Testis (tissue), 3 donors: ENCODE data around the gene C1R. TPM values are rescaled to one million over a fixed set of nuclear protein-coding genes. Genes with fewer than 3 reads are reported as not detected.

Experiments used
- DNase-seq: peaks from one replicate; pipeline ENCODE4 v3.0.0-alpha.2; 2019
- H3K27ac ChIP-seq, 2 donors: fragments of 200-600 bp; sonication (generic); one replicate each; pipeline ENCODE4 v1.5.1; 2019
- H3K27me3 ChIP-seq: fragments of 200-600 bp; sonication (generic); one replicate; pipeline ENCODE4 v1.5.1; 2019
- H3K36me3 ChIP-seq: fragments of 200-600 bp; sonication (generic); one replicate; pipeline ENCODE4 v1.5.1; 2017; ENCODE audit warnings: low read depth; ENCODE audit errors: missing control alignments
- H3K4me1 ChIP-seq: fragments of 200-600 bp; sonication (generic); one replicate; pipeline ENCODE4 v1.5.1; 2019
- H3K4me3 ChIP-seq, 2 donors: fragments of 200-600 bp; sonication (generic); one replicate each; pipeline ENCODE4 v1.5.1; 2017 to 2019
- H3K9me3 ChIP-seq: fragments of 200-600 bp; sonication (generic); one replicate; pipeline ENCODE4 v1.5.1; 2017
- POLR2A ChIP-seq: fragments of 450-650 bp; IDR thresholded peaks from one replicate; pipeline ENCODE4 v1.6.1; 2017; ENCODE audit warnings: antibody characterized with exemption, mild to moderate bottlenecking, moderate library complexity
- WGBS, 2 donors: methylation state at CpG; one replicate each; pipeline ENCODE4 v1.1.5; 2018; 5-methylcytosine and 5-hydroxymethylcytosine counted together
- intact Hi-C: fragments of 100-400 bp; cut with DNase I; formaldehyde crosslinking; loops from one replicate; pipeline ENCODE4 v1.15.1; 2023; ENCODE audit warnings: low total_unique reads
- polyA plus RNA-seq: library from polyadenylated mRNA; stranded (reverse); fragments of 350-450 nt; fragmentation: Illumina TruSeq; extraction: RNeasy Lipid Tissue Mini Kit (QIAGEN cat#74804); gene quantifications from one replicate; pipeline ENCODE4 v1.2.3, GENCODE V29; 2014; ENCODE audit warnings: low read depth, low replicate concordance; ENCODE audit not compliant: insufficient read depth
- total RNA-seq, 2 donors: library from RNA; depleted of rRNA; stranded (reverse); fragments of >200 nt; gene quantifications; one replicate each; pipeline ENCODE4 v1.2.3, GENCODE V29; 2016
- TF ChIP-seq, protein P1 (sequence below), 3 experiments: fragments of 450-650 bp in 2 of 3; fragments of 200-600 bp in 1 of 3; sonication (generic) in 1 of 3; IDR thresholded peaks; one replicate each; pipeline ENCODE4 v1.5.1; 2016 to 2019; ENCODE audit warnings: antibody characterized with exemption in 3 of 3, mild to moderate bottlenecking in 2 of 3, moderate library complexity in 1 of 3

C1R gene
- total and polyA plus RNA-seq, 3 donors from 2014 or later, result 51.4 to 330 (median 174) TPM

DNA sequence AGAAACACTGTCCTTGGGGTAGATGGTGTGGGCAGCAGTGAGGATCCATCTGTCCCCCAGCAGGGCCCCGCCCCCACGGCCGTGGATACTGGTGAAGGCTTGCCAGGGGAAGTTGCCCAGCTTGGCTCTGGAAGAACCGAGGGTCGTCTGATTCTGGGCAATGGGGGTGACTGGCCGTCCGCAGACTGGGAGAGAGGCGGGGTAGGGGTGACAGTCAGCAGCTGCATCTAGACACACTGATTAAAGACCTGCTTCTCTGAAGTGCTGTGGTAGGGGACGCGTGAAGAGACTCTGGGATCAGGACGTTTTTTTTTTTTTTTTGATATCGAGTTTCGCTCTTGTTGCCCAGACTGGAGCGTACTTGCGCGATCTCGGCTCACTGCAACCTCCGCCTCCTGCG lies 4.7 kb upstream of the C1R start:
- no peak overlapping the region for H3K27ac ChIP-seq
- intact Hi-C loops, result loop anchor here (10.0 kb wide), 1 partner anchor 152 kb away; the partner anchor contains the start of genes C12orf57 and RNU7-1

DNA sequence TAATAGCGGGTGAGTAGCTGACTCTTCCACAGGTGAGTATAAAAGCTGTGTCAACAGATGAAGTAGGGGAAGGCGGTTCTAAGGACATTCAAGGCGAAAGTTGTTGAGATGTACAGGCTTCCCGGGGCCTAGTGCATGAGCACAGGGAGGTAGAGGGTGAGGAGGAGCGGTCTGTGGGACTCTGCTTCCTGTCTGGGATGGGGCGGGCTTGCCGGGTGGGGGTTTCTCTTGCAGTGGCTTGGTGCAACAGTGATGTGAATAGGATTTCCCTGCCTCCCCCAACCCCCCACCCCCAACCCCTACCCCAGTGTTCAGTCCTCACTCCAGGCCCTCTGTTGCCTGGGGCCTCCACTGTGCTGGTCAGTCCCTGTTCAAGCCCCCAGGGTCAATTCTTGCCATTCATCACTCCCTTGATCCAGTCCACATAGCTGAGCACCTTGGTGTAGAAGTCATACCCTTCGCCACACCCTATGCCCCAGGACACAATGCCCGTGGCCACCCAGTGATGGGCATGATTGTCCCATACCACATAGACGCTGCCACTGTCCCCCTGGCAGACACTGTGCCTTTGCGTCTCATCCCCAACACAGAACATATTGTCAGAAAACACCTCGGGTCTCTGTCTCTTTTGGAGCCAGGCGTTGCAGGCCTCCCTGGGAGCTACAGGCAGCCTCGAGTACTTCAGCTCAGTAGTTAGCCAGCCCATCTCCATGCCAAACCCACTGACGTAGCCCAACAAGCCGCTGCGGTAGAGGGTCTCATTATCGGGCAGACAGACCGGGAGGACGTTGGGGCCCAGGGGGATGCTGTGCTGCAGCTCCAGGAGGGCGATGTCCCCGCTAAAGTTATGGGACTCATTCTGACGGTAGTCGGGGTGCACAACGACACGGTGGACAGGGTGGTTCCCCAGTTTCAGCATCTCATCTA lies 4.0 kb upstream of the C1R start:
- no peaks in the 10 kb centered on the region for H3K27me3 ChIP-seq
- H3K9me3 ChIP-seq, result no peaks in the 10 kb centered on the region
- H3K36me3 ChIP-seq, result no peaks in the 10 kb centered on the region
- no peak for DNase-seq
- H3K4me1 ChIP-seq, result peaks cover 5% of the 10 kb centered on the region
- 76 to 82% methylated on average over 23 to 26 of the region's 26 CpGs for WGBS, 2 donors
- H3K27ac ChIP-seq, result no peak overlapping the region
- intact Hi-C loops, result loop anchor here (10.0 kb wide), 1 partner anchor 151 kb away; the partner anchor contains the start of genes C12orf57 and RNU7-1
- TF ChIP-seq POLR2A, result no peak
- TF ChIP-seq, protein P1, sequence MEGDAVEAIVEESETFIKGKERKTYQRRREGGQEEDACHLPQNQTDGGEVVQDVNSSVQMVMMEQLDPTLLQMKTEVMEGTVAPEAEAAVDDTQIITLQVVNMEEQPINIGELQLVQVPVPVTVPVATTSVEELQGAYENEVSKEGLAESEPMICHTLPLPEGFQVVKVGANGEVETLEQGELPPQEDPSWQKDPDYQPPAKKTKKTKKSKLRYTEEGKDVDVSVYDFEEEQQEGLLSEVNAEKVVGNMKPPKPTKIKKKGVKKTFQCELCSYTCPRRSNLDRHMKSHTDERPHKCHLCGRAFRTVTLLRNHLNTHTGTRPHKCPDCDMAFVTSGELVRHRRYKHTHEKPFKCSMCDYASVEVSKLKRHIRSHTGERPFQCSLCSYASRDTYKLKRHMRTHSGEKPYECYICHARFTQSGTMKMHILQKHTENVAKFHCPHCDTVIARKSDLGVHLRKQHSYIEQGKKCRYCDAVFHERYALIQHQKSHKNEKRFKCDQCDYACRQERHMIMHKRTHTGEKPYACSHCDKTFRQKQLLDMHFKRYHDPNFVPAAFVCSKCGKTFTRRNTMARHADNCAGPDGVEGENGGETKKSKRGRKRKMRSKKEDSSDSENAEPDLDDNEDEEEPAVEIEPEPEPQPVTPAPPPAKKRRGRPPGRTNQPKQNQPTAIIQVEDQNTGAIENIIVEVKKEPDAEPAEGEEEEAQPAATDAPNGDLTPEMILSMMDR (IDR thresholded peaks at IDR 0.05), result no peak
- H3K4me3 ChIP-seq, result no peak overlapping the region

More for the DNA sequence above, 4.7 kb upstream of the C1R start:
- no peak for DNase-seq
- WGBS, 2 donors, result 62 to 73% methylated on average over 11 to 19 of the region's 19 CpGs
- Histone ChIP-seq H3K4me1 (peaks cover 5% of the 10 kb centered on the region), H3K36me3 (no peaks in the 10 kb centered on the region), H3K4me3 (no peak overlapping the region), H3K27me3 (no peaks in the 10 kb centered on the region), H3K9me3 (no peaks in the 10 kb centered on the region)
- TF ChIP-seq, protein P1 (IDR thresholded peaks at IDR 0.05), result no peak
- TF ChIP-seq POLR2A, result no peak

DNA sequence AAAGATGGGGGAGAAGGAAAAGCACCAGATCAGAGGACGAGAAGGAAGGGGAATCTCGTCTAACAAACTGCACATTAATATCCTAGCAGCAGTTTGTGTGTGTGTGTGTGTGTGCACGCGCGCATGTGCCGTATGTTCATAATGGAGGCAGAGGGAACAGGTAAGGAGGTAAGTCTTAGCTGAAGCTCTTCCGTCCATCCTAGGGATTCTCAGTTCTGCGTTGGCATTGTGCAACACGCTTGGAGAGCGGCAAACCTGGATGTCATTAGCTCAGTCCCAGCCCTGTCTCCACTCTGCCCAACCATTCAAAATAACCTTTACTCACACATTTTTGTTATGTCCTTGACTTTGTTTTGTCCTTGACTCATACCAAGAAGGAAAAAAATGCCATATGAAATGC lies 1.6 kb upstream of the C1R start:
- WGBS, 2 donors, result 50 to 65% methylated on average over 10 of the region's 10 CpGs
- intact Hi-C loops, result loop anchor here (10.0 kb wide), 1 partner anchor 149 kb away; the partner anchor contains the start of genes C12orf57 and RNU7-1
- DNase-seq, result peak; percentile 30

DNA sequence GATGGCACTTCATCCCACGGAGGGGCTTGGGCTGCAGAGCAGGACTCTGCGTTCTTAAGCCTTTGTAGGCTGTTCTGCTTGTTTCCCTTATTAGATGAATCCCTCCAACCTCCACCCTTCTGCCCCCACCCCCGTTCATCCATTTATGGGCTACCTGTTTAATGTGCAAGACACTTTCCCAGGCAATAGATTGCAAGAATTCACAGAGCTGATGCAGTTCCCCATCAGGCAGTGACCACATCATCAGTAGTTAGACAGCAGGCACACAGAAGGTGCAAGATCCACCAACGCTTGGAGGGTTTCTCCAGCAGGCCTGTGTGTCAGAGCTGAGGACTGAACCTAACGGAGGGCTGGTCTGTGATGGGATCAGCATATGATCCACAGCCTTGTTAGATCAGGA lies 1.2 kb upstream of the C1R start:
- intact Hi-C loops, result loop anchor here (10.0 kb wide), 1 partner anchor 149 kb away; the partner anchor contains the start of genes C12orf57 and RNU7-1
- H3K27ac ChIP-seq, result peak overlapping the region in 1 of 2 donors; percentile 79
- no peak for DNase-seq
- no peaks in the 10 kb centered on the region for H3K9me3 ChIP-seq
- H3K36me3 ChIP-seq, result no peaks in the 10 kb centered on the region
- 57 to 59% methylated on average over 5 of the region's 5 CpGs for WGBS, 2 donors
- H3K27me3 ChIP-seq, result no peaks in the 10 kb centered on the region
- peaks cover 15% of the 10 kb centered on the region for H3K4me1 ChIP-seq
- H3K4me3 ChIP-seq, result no peak overlapping the region
- no peak for TF ChIP-seq POLR2A
- TF ChIP-seq, protein P1 (IDR thresholded peaks at IDR 0.05), result no peak

More for the DNA sequence above, 1.6 kb upstream of the C1R start:
- Histone ChIP-seq H3K4me3 (no peak overlapping the region), H3K36me3 (no peaks in the 10 kb centered on the region), H3K27me3 (no peaks in the 10 kb centered on the region), H3K9me3 (no peaks in the 10 kb centered on the region), H3K27ac (peak overlapping the region; percentile 7 to 44), H3K4me1 (peaks cover 15% of the 10 kb centered on the region)
- TF ChIP-seq POLR2A, result no peak
- TF ChIP-seq, protein P1 (IDR thresholded peaks at IDR 0.05), result no peak
